Left ventricle myocardium inferior (tissue), 1 donor: ENCODE measurements around the gene HP. TPM values are rescaled to one million over a fixed set of nuclear protein-coding genes. Genes with fewer than 3 reads are reported as not detected.
"Not testable (repeated sequence)": the region's sequence is repeated elsewhere in the genome, so short reads cannot be mapped to it uniquely, and the experiment has no call there.

Experiments used
- DNase-seq: peaks from one replicate; pipeline ENCODE4 v3.0.0-alpha.2; 2020
- H3K27ac ChIP-seq: fragments of 200-600 bp; replicated peaks from 2 replicates; pipeline ENCODE4 v1.8.0; 2021
- H3K27me3 ChIP-seq: fragments of 200-600 bp; 2 replicates; pipeline ENCODE4 v1.8.0; 2021; ENCODE audit warnings: low read depth
- H3K36me3 ChIP-seq: fragments of 200-600 bp; 2 replicates; pipeline ENCODE4 v1.8.0; 2021
- H3K4me1 ChIP-seq: fragments of 200-600 bp; 2 replicates; pipeline ENCODE4 v1.8.0; 2021
- H3K4me3 ChIP-seq: fragments of 200-600 bp; 2 replicates; pipeline ENCODE4 v1.8.0; 2021; ENCODE audit warnings: mild to moderate bottlenecking, moderate library complexity
- H3K9me3 ChIP-seq: fragments of 200-600 bp; replicated peaks from 2 replicates; pipeline ENCODE4 v1.8.0; 2021
- intact Hi-C: fragments of 100-400 bp; cut with micrococcal nuclease; formaldehyde crosslinking; loops from one replicate; pipeline ENCODE4 v1.11.0; 2022
- total RNA-seq: library from RNA; stranded (reverse); fragmentation: NEBNext Ultra II Directional; extraction: Animal tissue kit (Norgen Biotek cat#: 25700); gene quantifications from one replicate; pipeline ENCODE4 v1.2.1, GENCODE V29; 2021
- TF ChIP-seq, protein P1 (sequence below): fragments of 200-600 bp; IDR thresholded peaks from 2 replicates; pipeline ENCODE4 v1.8.0; 2021; ENCODE audit warnings: antibody characterized with exemption, mild to moderate bottlenecking, borderline replicate concordance
- donor health status: DM: no; HTN: yes; CAD: no; lungs with severe emphysema.

Gene HP
- total RNA-seq, 1 donor from 2014 or later: 1.6 TPM

DNA sequence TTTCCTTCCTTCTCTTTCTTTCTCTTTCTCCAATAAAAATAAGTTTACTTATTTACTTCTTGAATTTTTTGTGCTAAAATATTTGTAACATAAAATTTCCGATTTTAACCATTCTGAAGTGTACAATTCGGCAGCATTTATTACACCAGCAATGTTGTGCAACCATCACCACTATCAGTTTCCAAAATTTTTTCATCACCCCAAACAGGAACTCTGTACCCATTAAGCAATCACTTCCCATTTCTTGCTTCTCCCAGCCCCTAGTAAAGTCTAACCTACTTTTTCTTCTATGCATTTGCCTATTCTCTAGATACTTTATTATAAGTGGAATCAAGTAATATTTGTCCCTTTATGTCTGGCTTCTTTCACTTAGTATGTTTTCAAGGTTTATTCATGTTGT, 2.5 kb upstream of the HP start:
- intact Hi-C loops: no loop called here
- no peaks in the 10 kb centered on the region for H3K27me3 ChIP-seq
- H3K27ac ChIP-seq: no peak overlapping the region

DNA sequence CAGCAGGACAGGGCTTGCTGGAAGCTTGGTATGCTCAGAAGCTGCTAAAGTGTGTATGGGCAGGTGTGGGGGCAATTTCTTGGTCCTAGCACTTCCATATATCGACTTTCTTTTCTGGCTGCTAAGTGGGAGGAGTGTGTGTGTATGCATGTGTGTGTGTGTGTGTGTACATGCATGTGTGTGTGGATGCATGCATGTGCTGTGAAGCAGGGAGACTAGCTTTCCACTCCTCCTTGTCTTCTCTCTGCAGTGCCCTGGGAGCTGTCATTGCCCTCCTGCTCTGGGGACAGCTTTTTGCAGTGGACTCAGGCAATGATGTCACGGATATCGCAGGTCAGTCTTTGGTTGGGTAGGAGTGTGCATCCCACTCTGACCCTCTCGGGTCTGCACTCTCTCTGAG, 1.6 kb downstream of the HP start:
- no peaks in the 10 kb centered on the region for H3K27me3 ChIP-seq

More for the DNA sequence above, 2.5 kb upstream of the HP start:
- Histone ChIP-seq H3K36me3 (no peaks in the 10 kb centered on the region), H3K9me3 (peaks cover 13% of the 10 kb centered on the region), H3K4me3 (no peak overlapping the region), H3K4me1 (no peaks in the 10 kb centered on the region)
- TF ChIP-seq, protein P1, sequence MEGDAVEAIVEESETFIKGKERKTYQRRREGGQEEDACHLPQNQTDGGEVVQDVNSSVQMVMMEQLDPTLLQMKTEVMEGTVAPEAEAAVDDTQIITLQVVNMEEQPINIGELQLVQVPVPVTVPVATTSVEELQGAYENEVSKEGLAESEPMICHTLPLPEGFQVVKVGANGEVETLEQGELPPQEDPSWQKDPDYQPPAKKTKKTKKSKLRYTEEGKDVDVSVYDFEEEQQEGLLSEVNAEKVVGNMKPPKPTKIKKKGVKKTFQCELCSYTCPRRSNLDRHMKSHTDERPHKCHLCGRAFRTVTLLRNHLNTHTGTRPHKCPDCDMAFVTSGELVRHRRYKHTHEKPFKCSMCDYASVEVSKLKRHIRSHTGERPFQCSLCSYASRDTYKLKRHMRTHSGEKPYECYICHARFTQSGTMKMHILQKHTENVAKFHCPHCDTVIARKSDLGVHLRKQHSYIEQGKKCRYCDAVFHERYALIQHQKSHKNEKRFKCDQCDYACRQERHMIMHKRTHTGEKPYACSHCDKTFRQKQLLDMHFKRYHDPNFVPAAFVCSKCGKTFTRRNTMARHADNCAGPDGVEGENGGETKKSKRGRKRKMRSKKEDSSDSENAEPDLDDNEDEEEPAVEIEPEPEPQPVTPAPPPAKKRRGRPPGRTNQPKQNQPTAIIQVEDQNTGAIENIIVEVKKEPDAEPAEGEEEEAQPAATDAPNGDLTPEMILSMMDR: no peak
- DNase-seq: no peak

DNA sequence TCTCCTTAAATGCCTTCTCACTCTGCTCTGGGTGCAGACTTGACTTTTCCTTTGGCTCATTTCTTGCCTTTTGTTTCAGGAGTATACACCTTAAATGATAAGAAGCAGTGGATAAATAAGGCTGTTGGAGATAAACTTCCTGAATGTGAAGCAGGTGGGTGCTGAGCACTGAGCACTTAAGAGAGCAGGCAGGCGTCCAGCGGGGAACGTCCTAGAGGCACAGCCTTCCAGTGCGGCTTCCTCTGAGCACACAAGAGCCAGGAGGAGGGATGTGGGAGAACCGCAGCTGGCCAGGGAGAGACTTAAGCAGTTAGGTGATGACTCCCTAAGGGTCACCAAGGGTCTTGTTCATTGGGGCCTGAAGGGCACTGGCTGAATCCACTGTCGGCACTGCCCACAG, 3.0 kb downstream of the HP start:
- intact Hi-C loops, H3K4me1 ChIP-seq, DNase-seq: not testable (repeated sequence)

More for the DNA sequence above, 1.6 kb downstream of the HP start:
- H3K9me3 ChIP-seq: no peaks in the 10 kb centered on the region
- H3K36me3 ChIP-seq: no peaks in the 10 kb centered on the region
- no peak overlapping the region for H3K4me3 ChIP-seq
- intact Hi-C loops: no loop called here
- TF ChIP-seq, protein P1: no peak
- no peak overlapping the region for H3K27ac ChIP-seq
- H3K4me1 ChIP-seq: no peaks in the 10 kb centered on the region
- DNase-seq: no peak

DNA sequence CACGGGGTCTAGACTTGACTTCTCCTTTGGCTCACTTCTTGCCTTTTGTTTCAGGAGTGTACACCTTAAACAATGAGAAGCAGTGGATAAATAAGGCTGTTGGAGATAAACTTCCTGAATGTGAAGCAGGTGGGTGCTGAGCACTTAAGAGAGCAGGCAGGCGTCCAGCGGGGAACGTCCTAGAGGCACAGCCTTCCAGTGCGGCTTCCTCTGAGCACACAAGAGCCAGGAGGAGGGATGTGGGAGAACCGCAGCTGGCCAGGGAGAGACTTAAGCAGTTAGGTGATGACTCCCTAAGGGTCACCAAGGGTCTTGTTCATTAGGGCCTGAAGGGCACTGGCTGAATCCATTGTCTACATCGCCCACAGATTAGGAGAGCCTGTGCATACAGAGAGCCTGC, 4.8 kb downstream of the HP start:
- intact Hi-C loops, DNase-seq, H3K36me3 ChIP-seq, H3K9me3 ChIP-seq, H3K27ac ChIP-seq, H3K4me1 ChIP-seq, H3K27me3 ChIP-seq, H3K4me3 ChIP-seq: not testable (repeated sequence)

More for the DNA sequence above, 3.0 kb downstream of the HP start:
- not testable (repeated sequence) for H3K36me3 ChIP-seq, H3K27me3 ChIP-seq, H3K4me3 ChIP-seq, H3K9me3 ChIP-seq, H3K27ac ChIP-seq

DNA sequence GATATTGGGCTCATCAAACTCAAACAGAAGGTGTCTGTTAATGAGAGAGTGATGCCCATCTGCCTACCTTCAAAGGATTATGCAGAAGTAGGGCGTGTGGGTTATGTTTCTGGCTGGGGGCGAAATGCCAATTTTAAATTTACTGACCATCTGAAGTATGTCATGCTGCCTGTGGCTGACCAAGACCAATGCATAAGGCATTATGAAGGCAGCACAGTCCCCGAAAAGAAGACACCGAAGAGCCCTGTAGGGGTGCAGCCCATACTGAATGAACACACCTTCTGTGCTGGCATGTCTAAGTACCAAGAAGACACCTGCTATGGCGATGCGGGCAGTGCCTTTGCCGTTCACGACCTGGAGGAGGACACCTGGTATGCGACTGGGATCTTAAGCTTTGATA, 6.1 kb downstream of the HP start:
- Histone ChIP-seq H3K27ac (no peak overlapping the region), H3K36me3 (no peaks in the 10 kb centered on the region), H3K4me1 (no peaks in the 10 kb centered on the region), H3K4me3 (no peak overlapping the region), H3K27me3 (no peaks in the 10 kb centered on the region), H3K9me3 (no peaks in the 10 kb centered on the region)
- TF ChIP-seq, protein P1: no peak
- intact Hi-C loops: no loop called here
- DNase-seq: no peak

DNA sequence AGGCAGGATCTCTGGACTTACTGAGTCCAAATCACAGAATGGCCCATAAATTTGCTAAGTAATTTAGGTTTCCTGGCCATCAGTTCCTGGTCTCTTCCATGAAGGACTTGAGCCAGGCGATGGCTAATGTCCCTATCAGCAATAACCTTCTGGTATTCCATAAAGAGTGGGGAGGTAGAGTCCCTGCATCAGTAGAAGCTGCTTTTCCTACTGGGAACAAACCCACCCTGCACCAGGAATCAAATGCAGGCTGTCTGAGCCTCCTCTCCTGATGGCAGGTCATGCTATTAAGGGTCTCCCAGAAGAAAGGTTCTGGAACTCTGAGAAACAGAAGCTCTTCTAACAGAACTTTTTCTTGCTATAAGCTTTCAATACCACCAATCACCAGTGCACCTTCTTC, 7.3 kb downstream of the HP start:
- no peak for DNase-seq
- H3K4me1 ChIP-seq: peaks cover 2% of the 10 kb centered on the region
- TF ChIP-seq, protein P1: no peak
- no peak overlapping the region for H3K27ac ChIP-seq
- intact Hi-C loops: no loop called here
- no peaks in the 10 kb centered on the region for H3K9me3 ChIP-seq
- H3K4me3 ChIP-seq: no peak overlapping the region
- H3K27me3 ChIP-seq: no peaks in the 10 kb centered on the region
- H3K36me3 ChIP-seq: no peaks in the 10 kb centered on the region
